IMR-90 (cell line): ENCODE measurements around the gene HHIPL1. TPM values are rescaled to one million over a fixed set of nuclear protein-coding genes. Genes with fewer than 3 reads are reported as not detected.

Experiments used
- CEBPB ChIP-seq: IDR thresholded peaks from 2 replicates; pipeline ENCODE4 v1.6.1; 2012; ENCODE audit warnings: low read depth, low read length, improper control_type of control experiment
- polyA plus RNA-seq, 3 experiments: library from polyadenylated mRNA; depleted of rRNA; stranded (reverse); fragments of >200 nt; gene quantifications; 2 replicates each; pipeline ENCODE4 v1.2.3, GENCODE V29; 2012; ENCODE audit warnings: low replicate concordance in 1 of 3
- total RNA-seq: library from RNA; depleted of rRNA; stranded (reverse); fragments of >200 nt; gene quantifications from 2 replicates; pipeline ENCODE4 v1.2.3, GENCODE V29; 2012

The HHIPL1 gene
- total and polyA plus RNA-seq, 2 of the 4 experiments (the other 2 are of a cell fraction) = 0.65 to 0.72 TPM

- TF ChIP-seq CEBPB = no peak
Measured at GRCh38 chr14:99616832-99617800, 27.8 kb upstream of the HHIPL1 start (continued).
